ENCODE results near the gene SLC15A4.

GRCh38 chr12:128795530-128796361 lies 28.0 kb downstream of the SLC15A4 start:
- TF ChIP-seq CTCF (IDR thresholded peaks at IDR 0.05) (no peak), POLR2A (IDR thresholded peaks at IDR 0.05) (no peak)

Data from Peyer's patch (tissue), 4 donors.